ENCODE data around the gene TMED6. TPM values are rescaled to one million over a fixed set of nuclear protein-coding genes. Genes with fewer than 3 reads are reported as not detected.

The TMED6 gene
- total RNA-seq, 1 experiment from 2014 or later: not detected

DNA sequence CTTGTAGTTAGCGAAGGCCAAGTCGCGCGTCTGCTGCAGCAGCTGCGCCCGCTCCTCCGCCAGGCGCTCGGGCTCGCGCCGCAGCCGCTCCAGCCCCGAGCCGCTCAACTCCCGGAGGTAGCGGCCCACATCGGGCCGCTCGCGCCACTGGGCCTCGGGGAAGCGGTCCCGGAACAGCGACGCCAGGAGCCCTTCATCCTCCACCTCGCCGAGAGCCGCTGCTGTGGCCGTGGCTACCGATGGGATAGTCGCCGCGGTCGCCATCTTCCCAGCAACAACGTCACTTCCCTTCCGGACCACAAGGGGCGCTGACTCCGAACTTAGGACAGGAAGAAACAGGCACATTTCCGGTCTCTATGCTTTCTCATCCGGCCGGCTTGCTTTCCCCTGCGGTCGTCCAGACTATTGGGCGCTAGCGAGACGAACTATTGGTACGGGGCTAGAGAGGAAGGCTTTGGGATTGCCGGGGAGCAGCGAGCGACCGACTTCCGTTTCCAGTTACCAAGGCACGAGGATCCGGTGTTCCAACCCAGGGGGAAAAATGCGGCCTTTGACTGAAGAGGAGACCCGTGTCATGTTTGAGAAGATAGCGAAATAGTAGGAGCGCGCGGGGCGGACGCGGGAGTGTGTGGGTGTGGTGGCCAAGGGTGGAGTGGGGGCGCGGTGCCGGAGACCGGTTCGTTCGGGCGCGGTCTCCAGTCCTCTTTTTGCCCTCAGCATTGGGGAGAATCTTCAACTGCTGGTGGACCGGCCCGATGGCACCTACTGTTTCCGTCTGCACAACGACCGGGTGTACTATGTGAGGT, 12.1 kb downstream of the TMED6 start, which contains the start of the genes COG8 and NIP7:
Gene COG8, minus strand, starts transcription at position 276 of the 806 bp plus-strand sequence. Its CDS starts 12 bp downstream, at position 264.
Gene NIP7, plus strand, starts transcription at position 484 of the 806 bp plus-strand sequence. Its CDS starts 58 bp downstream, at position 542.
- Histone ChIP-seq H3K9me3 (replicated peaks) (no peaks in the 10 kb centered on the region), H3K36me3 (peaks cover 22% of the 10 kb centered on the region), H3K27ac (peak within 1 kb of the TSS; percentile 96), H3K27me3 (no peaks in the 10 kb centered on the region), H3K4me3 (peak within 1 kb of the TSS; percentile 99), H3K4me1 (0 out of 2 replicates have a peak, but pooled peaks cover 3% of the 10 kb centered on the region)
- DNase-seq: peak; percentile 95 to 97

DNA sequence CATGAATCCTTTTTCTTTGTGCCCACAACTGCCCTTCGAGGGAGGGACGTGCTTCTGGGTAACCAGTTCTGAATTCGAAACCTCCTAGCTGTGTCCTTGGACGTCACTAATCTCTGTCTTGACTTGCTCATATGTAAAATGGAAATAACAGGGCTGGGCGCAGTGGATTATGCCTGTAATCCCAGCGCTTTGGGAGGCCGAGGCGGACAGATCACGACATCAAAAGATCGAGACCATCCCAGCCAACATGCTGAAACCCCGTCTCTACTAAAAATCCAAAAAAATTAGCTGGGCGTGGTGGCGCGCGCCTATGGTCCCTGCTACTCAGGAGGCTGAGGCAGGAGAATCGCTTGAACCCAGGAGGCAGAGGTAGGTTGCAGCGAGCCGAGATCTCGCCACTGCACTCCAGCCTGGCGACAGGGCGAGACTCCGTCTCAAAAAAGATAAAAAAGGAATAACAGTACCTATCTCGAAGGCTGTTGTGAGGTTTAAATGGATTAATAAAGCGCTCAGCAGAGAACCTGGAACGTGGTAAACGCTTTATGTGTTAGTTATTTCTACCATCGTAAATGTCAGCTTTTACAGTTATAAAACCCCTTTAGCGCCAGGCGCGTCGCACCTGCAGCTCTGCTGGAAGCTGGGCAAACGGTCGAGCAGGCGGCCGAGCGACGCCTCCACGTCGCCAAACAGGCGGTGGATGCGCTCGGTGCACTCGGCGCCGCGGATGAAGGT, 12.9 kb downstream of the TMED6 start:
- Histone ChIP-seq H3K4me1 (0 out of 2 replicates have a peak, but pooled peaks cover 3% of the 10 kb centered on the region), H3K27ac (peak overlapping the region; percentile 96), H3K9me3 (replicated peaks) (no peaks in the 10 kb centered on the region), H3K4me3 (peak overlapping the region; percentile 99), H3K36me3 (peaks cover 27% of the 10 kb centered on the region), H3K27me3 (no peaks in the 10 kb centered on the region)
- DNase-seq: no peak

- DNase-seq: no peak
- Histone ChIP-seq H3K27me3 (no peaks in the 10 kb centered on the region), H3K36me3 (peaks cover 9% of the 10 kb centered on the region; the same call in 1 of the 2 replicates), H3K4me1 (no peaks in the 10 kb centered on the region), H3K9me3 (replicated peaks) (no peaks in the 10 kb centered on the region), H3K27ac (no peak overlapping the region), H3K4me3 (no peak overlapping the region)
These were observed 16.9 kb downstream of the TMED6 start for GRCh38 chr16:69334696-69335095.

GRCh38 chr16:69330286-69331109, 21.1 kb downstream of the TMED6 start, which contains the start of gene PDF:
Gene PDF, minus strand, starts transcription at chr16:69330588. Its CDS starts 18 bp downstream, at chr16:69330570.
- Histone ChIP-seq H3K27ac (peak within 1 kb of the TSS; percentile 73), H3K9me3 (replicated peaks) (no peaks in the 10 kb centered on the region), H3K36me3 (peaks cover 29% of the 10 kb centered on the region), H3K4me1 (peaks cover 10% of the 10 kb centered on the region), H3K27me3 (no peaks in the 10 kb centered on the region), H3K4me3 (peak within 1 kb of the TSS; percentile 77)
- peak; percentile 90 to 91 for DNase-seq

- H3K9me3 ChIP-seq (replicated peaks): no peaks in the 10 kb centered on the region
- peak overlapping the region; percentile 10; the same call in 1 of the 2 replicates for H3K27ac ChIP-seq
- peak overlapping the region; percentile 77 for H3K4me3 ChIP-seq
- peaks cover 10% of the 10 kb centered on the region for H3K4me1 ChIP-seq
- DNase-seq: no peak
- H3K27me3 ChIP-seq: no peaks in the 10 kb centered on the region
- peaks cover 29% of the 10 kb centered on the region for H3K36me3 ChIP-seq
These were observed 22.0 kb downstream of the TMED6 start for GRCh38 chr16:69329369-69330285.

DNA sequence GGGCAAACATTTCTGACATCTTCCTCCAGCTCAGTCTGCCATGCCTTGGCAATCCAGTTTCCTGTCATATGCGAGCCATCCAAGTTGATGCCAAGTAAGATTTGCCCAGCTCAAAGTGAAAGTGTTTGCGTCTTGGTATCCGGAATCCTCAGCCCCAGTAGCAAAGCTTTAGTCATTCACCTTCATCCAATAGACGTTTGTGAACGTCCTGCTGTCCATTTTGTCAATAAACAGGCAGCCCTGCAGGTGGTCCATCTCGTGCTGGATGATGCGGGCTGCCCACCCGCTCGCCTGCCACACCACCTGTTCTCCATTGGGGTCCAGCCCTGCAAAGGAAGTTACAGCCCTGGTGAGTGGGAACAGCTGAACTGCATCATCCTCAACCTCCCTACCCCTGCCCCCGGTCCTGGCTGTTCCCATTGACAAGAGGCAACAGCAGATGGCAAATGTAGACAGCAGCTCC, 22.7 kb downstream of the TMED6 start:
- peak; percentile 38 to 41 for DNase-seq
- Histone ChIP-seq H3K27me3 (no peaks in the 10 kb centered on the region), H3K4me3 (no peak overlapping the region), H3K4me1 (peaks cover 10% of the 10 kb centered on the region), H3K27ac (no peak overlapping the region), H3K9me3 (replicated peaks) (no peaks in the 10 kb centered on the region), H3K36me3 (peaks cover 26% of the 10 kb centered on the region)

DNA sequence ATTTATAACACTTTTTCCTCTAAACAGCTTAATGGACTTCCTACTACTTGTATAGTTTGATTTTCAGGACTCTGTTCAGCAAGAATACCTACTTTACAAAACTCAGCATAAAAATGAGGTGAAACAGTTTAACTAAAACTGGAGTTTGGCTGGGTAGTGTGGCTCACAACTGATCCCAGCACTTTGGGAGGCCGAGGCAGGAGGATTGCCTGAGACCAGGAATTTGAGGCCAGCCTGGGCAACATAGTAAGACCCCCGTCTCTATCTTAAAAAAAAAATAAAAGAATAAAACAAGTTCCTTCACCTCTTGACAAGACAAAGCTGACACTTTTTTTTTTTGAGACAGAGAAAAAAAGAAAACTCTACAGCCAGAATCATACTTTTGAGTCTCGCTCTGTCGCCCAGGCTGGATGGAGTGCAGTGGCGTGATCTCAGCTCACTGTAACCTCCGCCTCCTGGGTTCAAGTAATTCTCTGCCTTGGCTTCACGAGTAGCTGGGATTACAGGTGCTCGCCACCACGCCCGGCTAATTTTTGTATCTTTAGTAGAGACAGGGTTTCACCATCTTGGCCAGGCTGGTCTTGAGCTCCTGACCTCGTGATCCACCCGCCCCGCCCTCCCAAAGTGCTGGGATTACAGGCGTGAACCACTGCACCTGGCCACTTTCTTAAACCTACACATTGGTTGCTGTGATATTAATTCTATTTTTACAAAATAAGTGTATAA, 23.8 kb downstream of the TMED6 start:
- Histone ChIP-seq H3K36me3 (peaks cover 31% of the 10 kb centered on the region), H3K4me1 (peaks cover 10% of the 10 kb centered on the region), H3K4me3 (no peak overlapping the region), H3K27me3 (no peaks in the 10 kb centered on the region), H3K9me3 (replicated peaks) (no peaks in the 10 kb centered on the region), H3K27ac (no peak overlapping the region)
- no peak for DNase-seq

DNA sequence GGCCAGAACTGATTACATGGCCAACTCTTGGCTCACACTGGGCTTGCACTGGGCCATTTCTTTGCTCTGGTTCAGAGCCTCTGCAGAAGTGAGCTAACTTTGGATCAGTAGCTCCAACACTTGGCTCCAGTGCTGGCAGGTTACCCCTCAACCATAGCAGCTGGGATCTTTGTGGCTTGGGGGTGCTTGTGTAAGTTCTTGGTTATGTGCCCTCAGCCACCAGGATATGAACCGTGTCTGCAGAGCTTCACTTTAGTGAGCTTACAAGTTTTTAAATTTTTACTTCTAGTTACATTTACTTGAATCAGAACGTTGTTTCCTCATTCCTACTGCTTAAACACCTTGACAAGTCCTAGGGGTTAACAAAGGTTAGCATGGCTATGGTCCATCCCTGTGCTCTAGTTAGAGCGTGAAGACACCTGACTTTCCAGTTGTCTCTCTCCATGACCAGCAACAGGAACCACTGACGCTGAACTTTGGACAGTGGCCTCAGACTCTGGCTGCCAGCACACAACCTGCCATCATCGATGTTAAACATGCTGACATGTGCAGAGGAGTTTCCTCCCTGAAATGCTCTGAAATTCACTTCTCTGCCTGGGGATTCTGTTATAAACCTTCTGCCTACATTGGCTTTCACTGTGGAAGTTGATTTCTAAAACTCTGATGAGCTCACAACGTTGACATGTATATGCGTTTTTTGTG, 25.3 kb downstream of the TMED6 start:
- H3K9me3 ChIP-seq (replicated peaks): no peaks in the 10 kb centered on the region
- H3K27ac ChIP-seq: no peak overlapping the region
- H3K4me3 ChIP-seq: no peak overlapping the region
- peaks cover 10% of the 10 kb centered on the region for H3K4me1 ChIP-seq
- H3K27me3 ChIP-seq: no peaks in the 10 kb centered on the region
- H3K36me3 ChIP-seq: peaks cover 37% of the 10 kb centered on the region
- no peak for DNase-seq

DNA sequence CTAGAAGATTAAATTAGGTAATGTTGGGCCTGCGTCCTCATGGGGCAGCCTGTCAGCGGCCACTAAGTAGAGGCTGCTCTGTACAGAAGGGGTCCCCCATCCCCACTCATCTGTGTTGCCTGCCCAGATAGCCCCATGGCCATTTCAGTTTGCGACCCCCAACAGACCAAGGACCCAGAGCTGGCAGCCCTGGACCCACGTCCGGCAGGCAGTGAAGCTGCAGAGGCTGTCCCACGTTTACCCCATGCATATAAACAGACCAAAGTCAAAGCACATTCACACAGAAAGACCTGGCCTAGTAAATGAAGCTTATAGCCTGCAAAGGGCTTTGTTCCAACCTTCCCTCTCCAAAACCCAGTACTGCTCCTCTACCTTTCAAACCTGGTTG, 25.8 kb downstream of the TMED6 start:
- Histone ChIP-seq H3K36me3 (peaks cover 37% of the 10 kb centered on the region), H3K9me3 (replicated peaks) (no peaks in the 10 kb centered on the region), H3K4me1 (peaks cover 10% of the 10 kb centered on the region), H3K27ac (no peak overlapping the region), H3K27me3 (no peaks in the 10 kb centered on the region), H3K4me3 (no peak overlapping the region)
- no peak for DNase-seq

- H3K27ac ChIP-seq: no peak overlapping the region
- H3K36me3 ChIP-seq: peaks cover 40% of the 10 kb centered on the region
- H3K9me3 ChIP-seq (replicated peaks): no peaks in the 10 kb centered on the region
- no peaks in the 10 kb centered on the region for H3K27me3 ChIP-seq
- no peak overlapping the region for H3K4me3 ChIP-seq
- peaks cover 10% of the 10 kb centered on the region for H3K4me1 ChIP-seq
- no peak for DNase-seq
These were observed 26.9 kb downstream of the TMED6 start for GRCh38 chr16:69324585-69325253.

DNA sequence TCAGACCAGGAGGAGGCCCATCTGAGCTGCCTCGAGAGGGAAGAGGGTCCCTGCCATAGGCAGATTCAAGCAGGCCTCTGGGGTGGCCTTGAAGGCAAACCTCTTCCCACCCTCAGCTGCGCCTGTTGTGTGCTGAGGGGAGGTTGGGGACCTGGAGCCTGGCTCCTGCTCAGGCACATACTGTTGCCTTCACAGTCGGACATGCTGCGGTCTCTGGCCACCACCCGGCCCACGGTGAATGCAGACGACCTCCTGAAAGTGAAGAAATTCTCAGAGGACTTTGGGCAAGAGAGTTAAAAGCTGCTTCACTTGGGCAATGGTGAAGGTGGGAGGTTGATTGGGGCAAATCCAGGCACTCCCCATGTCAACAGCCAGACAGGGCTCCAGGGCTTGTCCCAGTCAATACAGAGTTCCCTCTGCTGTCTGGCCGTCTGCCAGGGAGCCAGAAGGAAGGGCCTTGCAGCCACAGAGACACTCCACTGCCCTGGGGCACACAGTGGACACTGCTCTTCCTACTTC, 27.5 kb downstream of the TMED6 start:
- DNase-seq: no peak
- Histone ChIP-seq H3K27me3 (no peaks in the 10 kb centered on the region), H3K9me3 (replicated peaks) (no peaks in the 10 kb centered on the region), H3K27ac (no peak overlapping the region), H3K4me3 (no peak overlapping the region), H3K36me3 (peaks cover 43% of the 10 kb centered on the region), H3K4me1 (peaks cover 6% of the 10 kb centered on the region)

DNA sequence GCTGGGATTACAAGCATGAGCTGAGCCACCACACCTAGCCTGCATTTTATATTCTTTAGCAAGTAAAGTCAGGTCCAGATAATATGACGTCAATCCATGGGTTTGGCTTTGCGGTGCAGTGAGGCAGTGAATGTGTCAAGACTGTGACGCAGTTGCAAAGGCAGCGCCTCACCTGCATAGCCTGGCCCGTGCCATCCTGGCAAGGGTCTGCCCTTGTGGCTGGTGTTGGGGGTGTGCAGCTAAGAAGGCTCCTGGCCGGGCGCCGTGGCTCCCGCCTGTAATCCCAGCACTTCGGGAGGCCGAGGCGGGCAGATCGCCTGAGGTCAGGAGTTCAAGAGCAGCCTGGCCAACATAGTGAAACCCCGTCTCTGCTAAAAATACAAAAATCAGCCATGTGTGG, 28.2 kb downstream of the TMED6 start:
- no peaks in the 10 kb centered on the region for H3K4me1 ChIP-seq
- H3K9me3 ChIP-seq (replicated peaks): no peaks in the 10 kb centered on the region
- no peak for DNase-seq
- no peaks in the 10 kb centered on the region for H3K27me3 ChIP-seq
- H3K36me3 ChIP-seq: peaks cover 38% of the 10 kb centered on the region
- H3K27ac ChIP-seq: no peak overlapping the region
- no peak overlapping the region for H3K4me3 ChIP-seq

Data from SJCRH30 (cell line).